Breast epithelium (tissue), 3 donors: Measurements from ENCODE around the gene PPIB.

ENCODE experiments used
- POLR2A ChIP-seq: fragments of 450-650 bp; IDR thresholded peaks from one replicate; pipeline ENCODE4 v1.6.1; 2016; ENCODE audit warnings: antibody characterized with exemption, mild to moderate bottlenecking, moderate library complexity
- POLR2AphosphoS5 ChIP-seq, 3 donors: sonication (generic); formaldehyde crosslinking; IDR thresholded peaks; one replicate each; pipeline ENCODE4 v1.6.1; 2017; ENCODE audit warnings: antibody characterized with exemption in 3 of 3
- TF ChIP-seq, protein P1 (sequence below), 3 donors: fragments of 450-650 bp; IDR thresholded peaks; one replicate each; pipeline ENCODE4 v1.5.1; 2016 to 2017; ENCODE audit warnings: antibody characterized with exemption in 3 of 3, mild to moderate bottlenecking in 3 of 3, moderate library complexity in 3 of 3

DNA sequence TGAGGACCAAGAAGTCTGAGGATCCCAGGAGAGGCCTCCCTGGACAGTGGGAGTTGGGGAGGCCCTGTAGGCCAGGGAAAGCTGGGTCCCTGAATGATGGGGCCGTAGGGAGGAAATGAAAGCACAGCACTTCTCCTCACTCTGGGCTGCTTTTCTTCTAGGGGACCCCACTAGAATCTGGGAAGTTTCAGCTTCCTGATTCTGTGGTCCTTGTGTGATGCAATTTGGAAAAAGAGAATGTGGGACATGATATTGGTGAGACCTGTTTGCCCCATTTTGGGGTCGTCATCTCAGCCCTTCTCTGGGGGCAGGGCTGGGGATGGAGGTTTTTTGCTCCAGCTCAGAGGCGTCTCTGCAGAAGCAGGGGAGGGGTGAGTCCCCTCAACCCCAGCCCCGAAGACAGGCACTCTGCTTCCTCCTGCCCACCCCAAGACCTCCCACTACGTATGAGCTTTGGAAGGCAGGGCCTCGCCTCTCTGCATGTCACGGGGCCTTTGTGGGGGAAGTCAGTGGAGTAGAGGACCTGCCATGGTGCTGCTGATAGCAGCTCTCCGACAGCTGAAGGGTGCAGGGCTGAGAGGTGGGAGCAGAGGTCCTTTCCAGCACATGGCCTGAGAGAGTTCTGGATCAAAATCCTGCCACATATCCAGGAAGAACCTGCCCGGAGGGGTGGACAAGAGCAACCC, 12.8 kb downstream of the PPIB start:
- TF ChIP-seq, protein P1, sequence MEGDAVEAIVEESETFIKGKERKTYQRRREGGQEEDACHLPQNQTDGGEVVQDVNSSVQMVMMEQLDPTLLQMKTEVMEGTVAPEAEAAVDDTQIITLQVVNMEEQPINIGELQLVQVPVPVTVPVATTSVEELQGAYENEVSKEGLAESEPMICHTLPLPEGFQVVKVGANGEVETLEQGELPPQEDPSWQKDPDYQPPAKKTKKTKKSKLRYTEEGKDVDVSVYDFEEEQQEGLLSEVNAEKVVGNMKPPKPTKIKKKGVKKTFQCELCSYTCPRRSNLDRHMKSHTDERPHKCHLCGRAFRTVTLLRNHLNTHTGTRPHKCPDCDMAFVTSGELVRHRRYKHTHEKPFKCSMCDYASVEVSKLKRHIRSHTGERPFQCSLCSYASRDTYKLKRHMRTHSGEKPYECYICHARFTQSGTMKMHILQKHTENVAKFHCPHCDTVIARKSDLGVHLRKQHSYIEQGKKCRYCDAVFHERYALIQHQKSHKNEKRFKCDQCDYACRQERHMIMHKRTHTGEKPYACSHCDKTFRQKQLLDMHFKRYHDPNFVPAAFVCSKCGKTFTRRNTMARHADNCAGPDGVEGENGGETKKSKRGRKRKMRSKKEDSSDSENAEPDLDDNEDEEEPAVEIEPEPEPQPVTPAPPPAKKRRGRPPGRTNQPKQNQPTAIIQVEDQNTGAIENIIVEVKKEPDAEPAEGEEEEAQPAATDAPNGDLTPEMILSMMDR (IDR thresholded peaks at IDR 0.05): no peak
- TF ChIP-seq POLR2A (no peak), POLR2AphosphoS5 (IDR thresholded peaks at IDR 0.05) (no peak)
